Fibroblast of mammary gland (primary cell): ENCODE measurements around the gene GPRIN1.

Source experiments
- DNase-seq: peaks from one replicate; pipeline ENCODE4 v3.0.0-alpha.2; 2010; ENCODE audit warnings: low read depth
- H3K4me3 ChIP-seq: 2 replicates; pipeline ENCODE4 v1.5.1; 2011; ENCODE audit warnings: low read depth, mild to moderate bottlenecking, low read length, moderate library complexity; ENCODE audit not compliant: control insufficient read depth
- CTCF ChIP-seq: conservative IDR thresholded peaks from 2 replicates; pipeline ENCODE4 v1.5.1; 2011; ENCODE audit warnings: low read depth, low read length, inconsistent platforms; ENCODE audit not compliant: control insufficient read depth, insufficient read depth

The GPRIN1 gene

GRCh38 chr5:176581361-176581760 lies 28.6 kb downstream of the GPRIN1 start:
- TF ChIP-seq CTCF, result no peak
- DNase-seq, result no peak
- no peak overlapping the region for H3K4me3 ChIP-seq

- no peak for TF ChIP-seq CTCF
- no peak overlapping the region for H3K4me3 ChIP-seq
These were observed 30.6 kb downstream of the GPRIN1 start for GRCh38 chr5:176579323-176579722.

GRCh38 chr5:176578391-176578808 lies 31.6 kb downstream of the GPRIN1 start:
- TF ChIP-seq CTCF, result peak; percentile 44
- DNase-seq, result peak; percentile 37

More at GRCh38 chr5:176579323-176579722, 30.6 kb downstream of the GPRIN1 start:
- DNase-seq, result no peak

GRCh38 chr5:176577312-176578176 lies 32.4 kb downstream of the GPRIN1 start:
- no peak for TF ChIP-seq CTCF
- no peak overlapping the region for H3K4me3 ChIP-seq
- no peak for DNase-seq

More at GRCh38 chr5:176578391-176578808, 31.6 kb downstream of the GPRIN1 start:
- no peak overlapping the region for H3K4me3 ChIP-seq

GRCh38 chr5:176575488-176576422 lies 34.2 kb downstream of the GPRIN1 start:
- H3K4me3 ChIP-seq, result no peak overlapping the region
- DNase-seq, result no peak
- no peak for TF ChIP-seq CTCF

GRCh38 chr5:176575066-176575465 lies 34.9 kb downstream of the GPRIN1 start:
- no peak for DNase-seq
- no peak overlapping the region for H3K4me3 ChIP-seq
- no peak for TF ChIP-seq CTCF
